ENCODE measurements around the gene SRPK2. TPM values are rescaled to one million over a fixed set of nuclear protein-coding genes. Genes with fewer than 3 reads are reported as not detected.
A peak's percentile ranks its signal among the peaks of the same experiment; 100 is the strongest.
"Not testable (repeated sequence)": the region's sequence is repeated elsewhere in the genome, so short reads cannot be mapped to it uniquely, and the experiment has no call there.

Gene SRPK2
- total and polyA plus RNA-seq, 2 of the 13 experiments (the other 11 are each of a cell fraction or from before 2014, with no cell fraction given), result 10.1 to 22.3 TPM

DNA sequence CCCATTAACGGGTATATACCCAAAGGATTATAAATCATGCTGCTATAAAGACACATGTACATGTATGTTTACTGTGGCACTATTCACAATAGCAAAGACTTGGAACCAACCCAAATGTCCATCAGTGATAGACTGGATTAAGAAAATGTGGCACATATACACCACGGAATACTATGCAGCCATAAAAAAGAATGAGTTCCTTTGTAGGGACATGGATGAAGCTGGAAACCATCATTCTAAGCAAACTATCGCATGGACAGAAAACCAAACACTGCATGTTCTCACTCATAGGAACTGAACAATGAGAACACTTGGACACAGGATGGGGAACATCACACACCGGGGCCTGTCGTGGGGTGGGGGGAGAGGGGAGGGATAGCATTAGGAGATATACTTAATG, 26.0 kb downstream of the SRPK2 start:
- Histone ChIP-seq H3K79me2 (ENCODE audit: insufficient read depth, low read length) (peaks cover 29% of the 10 kb centered on the region), H4K20me1 (ENCODE audit: insufficient read depth, low read length) (peaks cover 24% of the 10 kb centered on the region), H3K4me1 (ENCODE audit: insufficient read depth, low read length) (peaks cover 49% of the 10 kb centered on the region)
- H3K27me3 ChIP-seq (ENCODE audit: control insufficient read depth in 1 of 2, insufficient read depth in 2 of 2, low read length in 2 of 2); H3K4me2 ChIP-seq (ENCODE audit: low read depth, low read length); H3K9ac ChIP-seq (ENCODE audit: insufficient read depth, low read depth, low read length); H3K36me3 ChIP-seq (replicated peaks in 1 of 2; ENCODE audit: control insufficient read depth in 1 of 2, insufficient read depth in 2 of 2, low read length in 2 of 2); H3K9me3 ChIP-seq (ENCODE audit: low read length); H2AFZ ChIP-seq (ENCODE audit: low read length); ATAC-seq; H3K4me3 ChIP-seq (replicated peaks in 1 of 3; ENCODE audit: insufficient read depth in 1 of 3, low read depth in 2 of 3, low read length in 3 of 3); FAIRE-seq; BruUV-seq (replicated peaks); in situ Hi-C loops (cut with HindIII; ENCODE audit: extremely low pct_ligation_motif_present, low pct_unique_long_range_greater_than_20kb); POLR2A ChIA-PET; CTCF ChIA-PET (ENCODE audit: low intra/inter-chr PET ratio, low total read pairs); DNase-seq (ENCODE audit: low spot score); H3K27ac ChIP-seq (ENCODE audit: extremely low read length, insufficient read depth, low read length); intact Hi-C loops (cut with micrococcal nuclease; ENCODE audit: unreplicated experiment): not testable (repeated sequence)
- 94% methylated on average over 5 of the region's 5 CpGs for WGBS (ENCODE audit: low lambda C conversion rate)

DNA sequence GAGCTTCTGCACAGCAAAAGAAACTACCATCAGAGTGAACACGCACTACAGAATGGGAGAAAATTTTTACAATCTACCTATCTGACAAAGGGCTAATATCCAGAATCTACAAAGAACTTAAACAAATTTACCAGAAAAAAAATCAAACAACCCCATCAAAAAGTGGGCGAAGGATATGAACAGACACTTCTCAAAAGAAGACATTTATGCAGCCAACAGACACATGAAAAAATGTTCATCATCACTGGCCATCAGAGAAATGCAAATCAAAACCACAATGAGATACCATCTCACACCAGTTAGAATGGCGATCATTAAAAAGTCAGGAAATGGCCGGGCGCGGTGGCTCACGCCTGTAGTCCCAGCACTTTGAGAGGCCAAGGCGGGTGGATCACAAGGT, 26.7 kb downstream of the SRPK2 start:
- BruUV-seq (replicated peaks), result not testable (repeated sequence)

DNA sequence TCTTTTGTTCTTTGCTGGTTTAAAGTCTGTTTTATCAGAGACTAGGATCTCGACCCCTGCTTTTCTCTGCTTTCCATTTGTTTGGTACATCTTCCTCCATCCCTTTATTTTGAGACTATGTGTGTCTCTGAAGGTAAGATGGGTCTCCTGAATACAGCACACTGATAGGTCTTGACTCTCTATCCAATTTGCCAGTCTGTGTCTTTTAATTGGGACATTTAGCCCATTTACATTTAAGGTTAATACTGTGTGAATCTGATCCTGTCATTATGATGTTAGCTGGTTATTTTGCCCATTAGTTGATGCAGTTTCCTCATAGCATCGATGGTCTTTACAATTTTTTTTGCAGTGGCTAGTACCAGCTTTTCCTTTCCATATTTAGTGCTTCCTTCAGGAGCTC, 28.6 kb downstream of the SRPK2 start:
- POLR2A ChIA-PET; in situ Hi-C loops (cut with HindIII; ENCODE audit: extremely low pct_ligation_motif_present, low pct_unique_long_range_greater_than_20kb); FAIRE-seq: not testable (repeated sequence)

More for the DNA sequence above, 26.7 kb downstream of the SRPK2 start:
- whole genome bisulfite sequencing (ENCODE audit: low lambda C conversion rate), result 98% methylated on average over 8 of the region's 8 CpGs
- intact Hi-C loops (cut with micrococcal nuclease; ENCODE audit: unreplicated experiment); ATAC-seq; H3K9me3 ChIP-seq (ENCODE audit: low read length); POLR2A ChIA-PET; H3K4me2 ChIP-seq (ENCODE audit: low read depth, low read length); H3K27me3 ChIP-seq (ENCODE audit: control insufficient read depth in 1 of 2, insufficient read depth in 2 of 2, low read length in 2 of 2); H3K4me3 ChIP-seq (replicated peaks in 1 of 3; ENCODE audit: insufficient read depth in 1 of 3, low read depth in 2 of 3, low read length in 3 of 3); H2AFZ ChIP-seq (ENCODE audit: low read length); H3K9ac ChIP-seq (ENCODE audit: insufficient read depth, low read depth, low read length); in situ Hi-C loops (cut with HindIII; ENCODE audit: extremely low pct_ligation_motif_present, low pct_unique_long_range_greater_than_20kb); CTCF ChIA-PET (ENCODE audit: low intra/inter-chr PET ratio, low total read pairs); H3K27ac ChIP-seq (ENCODE audit: extremely low read length, insufficient read depth, low read length); FAIRE-seq; H3K36me3 ChIP-seq (replicated peaks in 1 of 2; ENCODE audit: control insufficient read depth in 1 of 2, insufficient read depth in 2 of 2, low read length in 2 of 2); DNase-seq (ENCODE audit: low spot score): not testable (repeated sequence)
- peaks cover 23% of the 10 kb centered on the region for H3K79me2 ChIP-seq (ENCODE audit: insufficient read depth, low read length)
- H4K20me1 ChIP-seq (ENCODE audit: insufficient read depth, low read length), result peaks cover 18% of the 10 kb centered on the region
- H3K4me1 ChIP-seq (ENCODE audit: insufficient read depth, low read length), result peaks cover 45% of the 10 kb centered on the region

More for the DNA sequence above, 28.6 kb downstream of the SRPK2 start:
- ATAC-seq; H2AFZ ChIP-seq (ENCODE audit: low read length); CTCF ChIA-PET (ENCODE audit: low intra/inter-chr PET ratio, low total read pairs); DNase-seq (ENCODE audit: low spot score); H3K4me2 ChIP-seq (ENCODE audit: low read depth, low read length); H3K27ac ChIP-seq (ENCODE audit: extremely low read length, insufficient read depth, low read length); H3K36me3 ChIP-seq (replicated peaks in 1 of 2; ENCODE audit: control insufficient read depth in 1 of 2, insufficient read depth in 2 of 2, low read length in 2 of 2); H3K27me3 ChIP-seq (ENCODE audit: control insufficient read depth in 1 of 2, insufficient read depth in 2 of 2, low read length in 2 of 2); H3K4me3 ChIP-seq (replicated peaks in 1 of 3; ENCODE audit: insufficient read depth in 1 of 3, low read depth in 2 of 3, low read length in 3 of 3); H3K9ac ChIP-seq (ENCODE audit: insufficient read depth, low read depth, low read length); intact Hi-C loops (cut with micrococcal nuclease; ENCODE audit: unreplicated experiment); H3K9me3 ChIP-seq (ENCODE audit: low read length): not testable (repeated sequence)
- peaks cover 16% of the 10 kb centered on the region for H4K20me1 ChIP-seq (ENCODE audit: insufficient read depth, low read length)
- WGBS (ENCODE audit: low lambda C conversion rate), result 91% methylated on average over 2 of the region's 2 CpGs
- BruUV-seq (replicated peaks), result TSS peak; percentile 35
- H3K4me1 ChIP-seq (ENCODE audit: insufficient read depth, low read length), result peaks cover 33% of the 10 kb centered on the region
- H3K79me2 ChIP-seq (ENCODE audit: insufficient read depth, low read length), result peaks cover 26% of the 10 kb centered on the region

All from HepG2 (cell line).